ENCODE data around the gene ANGPTL1.
"Not testable (repeated sequence)": the region's sequence is repeated elsewhere in the genome, so short reads cannot be mapped to it uniquely, and the experiment has no call there.

The ANGPTL1 gene

DNA sequence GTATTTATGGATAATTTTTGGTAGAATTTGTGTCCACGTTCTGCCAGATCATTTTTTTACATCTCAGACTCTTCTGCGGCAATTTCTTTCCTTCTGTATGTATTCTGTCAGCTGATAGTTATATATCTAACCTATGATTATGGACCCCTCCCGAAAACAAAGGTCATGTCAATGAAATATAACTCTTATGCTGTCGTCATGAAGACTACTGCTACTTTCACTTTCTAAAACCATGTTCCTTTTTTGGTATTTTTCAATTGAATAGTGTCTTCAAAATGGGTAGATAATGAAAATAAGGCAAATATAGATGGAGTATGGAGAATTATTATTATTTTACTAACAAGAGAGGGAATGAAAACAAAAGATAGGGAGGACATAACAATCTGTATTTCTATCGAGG is 3.2 kb downstream of the ANGPTL1 start:
- no peak for DNase-seq

DNA sequence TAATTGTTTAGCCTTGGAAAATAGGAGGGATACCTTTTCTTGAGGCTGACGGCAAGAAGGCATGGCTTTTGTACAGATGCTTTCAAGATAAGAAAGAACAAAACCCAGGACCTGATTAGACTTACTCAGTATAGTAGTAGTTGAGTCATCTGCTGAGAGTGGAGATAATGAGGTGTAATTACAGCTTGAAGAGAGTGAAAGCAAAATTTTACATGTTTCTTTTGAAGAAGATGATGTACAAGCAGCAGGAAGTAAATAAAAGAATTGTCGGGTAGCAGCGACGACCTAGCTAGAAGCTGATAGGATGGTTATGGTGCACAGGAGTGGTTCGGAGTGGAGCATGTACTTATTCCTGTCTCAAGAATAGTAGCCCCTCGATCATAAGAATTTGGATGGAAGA is 6.6 kb downstream of the ANGPTL1 start:
- DNase-seq: no peak

- no peak for DNase-seq
These were observed 8.0 kb downstream of the ANGPTL1 start for GRCh38 chr1:178862864-178863263.

DNA sequence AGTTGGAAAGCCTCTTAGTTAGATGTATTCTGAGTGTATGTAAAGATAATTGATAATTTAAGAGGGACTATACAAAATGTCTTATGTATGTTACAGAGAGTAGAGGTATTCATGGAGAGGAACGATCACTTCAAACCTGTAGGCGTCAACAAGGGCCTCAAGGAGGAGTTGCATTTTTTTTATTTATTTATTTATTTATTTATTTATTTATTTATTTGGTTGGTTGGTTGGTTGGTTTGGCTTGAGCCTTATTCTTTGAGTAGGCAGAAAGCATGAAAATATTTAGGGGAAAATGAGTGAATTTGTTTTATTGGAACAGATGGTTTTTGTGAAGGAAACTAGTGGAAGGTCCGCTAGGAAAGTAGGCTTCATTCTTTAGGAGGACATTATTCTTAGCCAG is 8.5 kb downstream of the ANGPTL1 start:
- no peak for DNase-seq

GRCh38 chr1:178857126-178857525 is 13.8 kb downstream of the ANGPTL1 start:
- no peak for DNase-seq

GRCh38 chr1:178849918-178850317 is 21.0 kb downstream of the ANGPTL1 start:
- no peak for DNase-seq

GRCh38 chr1:178847919-178848318 is 23.0 kb downstream of the ANGPTL1 start:
- DNase-seq: not testable (repeated sequence)

- peak; percentile 55 for DNase-seq
These were observed 23.5 kb downstream of the ANGPTL1 start for GRCh38 chr1:178847396-178847849.

- DNase-seq: no peak
These were observed 24.6 kb downstream of the ANGPTL1 start for GRCh38 chr1:178846306-178846705.

GRCh38 chr1:178844436-178844835 is 26.4 kb downstream of the ANGPTL1 start:
- DNase-seq: no peak

DNA sequence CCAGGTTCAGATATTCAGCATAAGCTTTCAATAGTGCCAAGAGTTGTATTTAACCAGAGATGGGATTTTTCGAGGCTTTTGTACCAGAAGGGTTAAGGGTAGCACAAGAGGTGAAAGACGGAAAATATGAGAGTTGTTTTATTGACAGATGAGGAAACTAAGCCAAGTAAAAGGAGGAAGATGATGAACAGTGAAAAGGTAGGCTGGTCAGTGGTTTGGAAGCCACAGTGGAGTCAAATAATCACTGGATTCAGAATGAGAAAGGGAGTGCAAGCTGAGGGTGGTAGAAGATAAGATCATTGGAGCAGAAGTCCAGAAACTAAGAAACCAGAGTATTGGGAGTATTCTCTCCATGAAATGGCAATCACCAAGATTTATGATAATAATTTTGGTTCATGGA is 45.7 kb downstream of the ANGPTL1 start:
- DNase-seq: no peak

DNA sequence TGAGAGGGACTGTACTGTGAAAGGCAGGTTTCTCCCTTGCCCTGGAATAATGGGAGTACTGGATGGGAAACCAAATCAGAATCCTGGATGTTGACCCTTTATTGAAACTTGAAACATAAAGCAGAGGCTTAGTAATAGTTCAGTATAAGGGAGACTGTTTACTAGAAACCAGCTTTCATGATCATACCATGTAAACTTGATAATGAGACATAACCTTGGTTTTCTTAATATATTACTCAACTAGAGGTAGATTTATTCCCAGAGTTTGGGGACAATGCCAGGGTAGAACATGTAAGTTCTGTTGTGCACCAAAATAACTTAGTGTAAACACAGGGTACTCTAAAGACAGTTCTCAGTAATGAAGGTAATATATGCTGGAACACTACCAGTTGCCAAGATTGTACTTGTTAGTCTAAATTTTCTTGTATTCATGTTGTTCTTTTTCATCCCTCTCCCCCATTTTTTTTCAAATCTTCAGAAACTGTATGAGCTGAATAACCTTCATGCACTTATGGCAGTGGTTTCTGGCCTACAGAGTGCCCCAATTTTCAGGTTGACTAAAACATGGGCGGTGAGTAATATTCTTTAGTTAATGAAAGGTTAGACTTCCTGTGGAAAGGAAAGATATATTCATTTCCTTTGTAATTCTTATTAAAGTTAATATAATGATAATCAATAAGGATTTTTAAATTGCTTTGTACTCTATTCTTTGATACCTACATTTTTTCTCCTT is 49.6 kb downstream of the ANGPTL1 start:
- DNase-seq: no peak

- DNase-seq: no peak
These were observed 51.8 kb downstream of the ANGPTL1 start for GRCh38 chr1:178819123-178819522.

DNA sequence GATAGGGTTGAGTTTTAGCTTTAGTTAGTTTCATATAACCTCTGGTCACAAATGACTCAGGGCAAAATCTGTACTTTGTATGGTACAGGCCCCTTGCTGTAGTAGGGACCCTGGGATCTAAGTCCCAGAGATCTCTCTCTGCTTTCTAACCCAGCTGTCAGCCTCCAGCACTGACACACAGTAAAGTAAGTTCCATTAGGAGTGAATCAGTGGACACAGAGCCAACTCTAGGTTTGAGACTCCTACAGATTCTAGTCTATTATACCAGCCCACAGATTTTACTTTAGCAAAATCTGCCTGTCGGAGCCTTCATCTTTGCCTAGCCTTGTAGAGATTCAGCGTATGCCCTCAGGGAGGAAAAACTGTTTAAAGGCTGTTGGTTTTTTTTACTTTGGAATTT is 52.5 kb downstream of the ANGPTL1 start:
- peak; percentile 50 for DNase-seq

DNA sequence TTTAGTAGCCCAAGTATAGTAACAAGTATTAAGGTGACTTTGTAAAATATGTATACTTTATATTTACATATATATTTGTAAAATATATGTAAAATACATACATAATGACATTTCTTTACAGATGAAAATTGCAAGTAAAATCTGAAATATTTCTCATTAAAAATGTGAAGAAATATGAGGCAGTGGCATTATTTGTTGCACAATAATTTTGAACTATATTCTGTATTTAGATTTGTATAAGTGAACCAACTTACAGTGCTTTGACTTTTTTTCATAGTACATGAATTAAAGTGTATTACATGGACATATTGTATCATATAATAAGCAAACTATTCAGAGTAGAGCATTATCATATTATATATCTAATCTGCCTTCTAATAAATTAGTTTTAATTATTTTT is 60.3 kb downstream of the ANGPTL1 start:
- no peak for DNase-seq

DNA sequence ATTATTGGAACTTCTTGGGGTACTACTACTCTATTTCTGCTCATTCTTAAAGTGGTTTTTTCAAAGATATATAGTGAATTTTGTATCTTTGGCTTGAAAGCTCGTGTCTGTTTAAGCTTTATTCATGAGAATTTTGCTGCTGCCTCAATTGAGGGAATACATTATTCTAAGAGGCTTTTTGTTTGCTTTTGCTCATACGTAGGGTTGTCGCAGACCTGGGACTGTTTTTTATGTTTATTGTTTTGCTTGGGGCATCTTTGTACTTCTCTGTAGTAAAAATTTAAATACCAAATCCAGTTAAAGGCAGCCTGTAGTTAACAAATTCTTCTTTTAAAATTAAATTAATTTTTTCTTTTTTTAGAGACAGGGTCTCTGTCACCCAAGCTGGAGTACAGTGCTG is 62.3 kb downstream of the ANGPTL1 start:
- DNase-seq: no peak

GRCh38 chr1:178806665-178807300 is 64.1 kb downstream of the ANGPTL1 start:
- no peak for DNase-seq

DNA sequence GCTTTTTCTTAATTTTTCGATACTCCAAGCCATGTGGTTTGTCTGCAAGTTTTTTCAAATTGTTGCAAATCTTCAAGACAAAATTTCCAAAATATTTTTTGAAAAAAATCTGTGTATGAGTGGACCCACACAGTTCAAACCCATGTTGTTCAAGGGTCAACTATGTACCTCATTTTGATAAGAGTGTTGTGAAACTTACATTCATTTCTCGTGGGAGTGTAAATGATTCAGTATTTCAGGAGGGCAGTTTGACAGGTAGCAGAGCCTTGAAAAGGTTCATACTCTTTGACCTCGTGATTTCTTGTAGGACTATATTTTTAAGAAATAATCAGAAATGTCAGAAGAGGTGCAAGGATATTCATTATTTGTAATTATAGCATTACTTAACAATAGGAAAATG is 68.0 kb downstream of the ANGPTL1 start:
- no peak for DNase-seq
